Ramos (cell line): ENCODE measurements around the gene KRT8.
"Not testable (repeated sequence)": the region's sequence is repeated elsewhere in the genome, so short reads cannot be mapped to it uniquely, and the experiment has no call there.

Experiments
- in situ Hi-C: fragments of 300-500 bp; cut with MboI; formaldehyde crosslinking; loops from one replicate; pipeline ENCODE4 v1.14.3; 2022; ENCODE audit warnings: low sequenced_read_pairs; ENCODE audit not compliant: unreplicated experiment

KRT8 gene

GRCh38 chr12:52903855-52904508 lies 894 bp downstream of the KRT8 start:
- in situ Hi-C loops = no loop called here

DNA sequence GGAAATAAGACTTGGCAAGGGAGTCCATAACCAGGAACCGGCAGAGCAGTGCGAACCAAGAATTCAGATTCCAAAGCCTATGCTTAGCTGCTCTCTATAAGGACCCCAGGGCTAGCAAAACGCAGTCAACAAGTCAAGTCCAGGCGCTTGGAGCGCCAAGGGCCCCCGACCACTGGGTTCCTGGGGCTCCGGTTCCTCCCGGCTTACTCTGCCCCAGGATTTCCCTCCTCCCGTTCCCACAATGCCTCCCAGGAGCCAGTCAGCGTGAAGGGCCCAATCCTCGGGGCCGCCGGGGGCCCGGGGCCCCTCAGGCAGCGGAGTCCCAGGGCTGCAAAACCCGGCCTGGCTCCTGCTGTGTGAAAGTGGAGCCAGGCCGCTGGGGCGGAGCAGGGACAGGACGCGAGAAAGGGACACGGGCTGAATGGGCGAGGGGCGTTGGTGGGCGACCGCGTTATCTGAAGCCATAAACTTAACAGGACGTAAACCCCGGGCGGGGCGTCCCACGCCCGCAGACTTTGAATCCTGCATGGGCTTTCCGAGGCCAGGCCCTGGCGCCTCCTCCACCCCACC lies 1.5 kb downstream of the KRT8 start:
- in situ Hi-C loops = no loop called here

- in situ Hi-C loops = no loop called here
Observed at GRCh38 chr12:52901715-52902541, 2.9 kb downstream of the KRT8 start.

DNA sequence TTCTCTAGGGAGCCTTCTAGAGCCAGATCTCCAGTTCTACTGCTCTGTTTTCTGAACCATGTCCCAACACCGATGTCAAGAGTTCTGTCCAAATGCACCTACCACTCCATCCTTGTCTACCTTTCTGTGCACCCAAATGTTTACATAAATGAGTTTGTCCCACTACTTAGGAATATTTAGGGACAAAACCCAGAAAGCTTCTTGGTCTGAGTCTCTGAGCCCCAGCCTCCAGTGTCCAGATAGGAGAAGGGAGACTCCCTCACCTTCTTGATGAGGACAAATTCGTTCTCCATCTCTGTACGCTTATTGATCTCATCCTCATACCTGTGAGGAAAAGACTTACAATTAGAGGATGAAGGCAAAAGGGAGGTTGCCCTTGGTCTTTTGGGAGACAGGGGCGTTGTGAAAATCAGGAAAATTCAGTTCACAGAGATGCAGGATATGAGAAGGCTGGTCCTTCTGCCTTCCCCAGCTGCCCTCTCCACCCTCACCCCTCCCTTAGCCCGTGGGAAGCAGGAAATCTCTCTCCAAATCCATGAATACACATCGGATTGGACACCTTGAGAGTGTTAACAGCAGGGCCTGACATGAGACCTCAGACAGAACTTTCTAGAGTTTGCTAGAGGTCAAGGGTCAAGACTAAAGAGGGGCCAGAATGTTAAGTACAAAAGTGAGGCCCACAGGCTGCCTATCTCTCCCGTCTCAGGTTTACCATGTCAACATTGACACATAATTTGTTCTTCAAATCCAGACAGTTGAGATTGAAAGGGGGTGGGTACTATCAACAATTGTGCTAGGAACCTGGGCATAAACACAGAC lies 3.8 kb downstream of the KRT8 start:
- in situ Hi-C loops = no loop called here

DNA sequence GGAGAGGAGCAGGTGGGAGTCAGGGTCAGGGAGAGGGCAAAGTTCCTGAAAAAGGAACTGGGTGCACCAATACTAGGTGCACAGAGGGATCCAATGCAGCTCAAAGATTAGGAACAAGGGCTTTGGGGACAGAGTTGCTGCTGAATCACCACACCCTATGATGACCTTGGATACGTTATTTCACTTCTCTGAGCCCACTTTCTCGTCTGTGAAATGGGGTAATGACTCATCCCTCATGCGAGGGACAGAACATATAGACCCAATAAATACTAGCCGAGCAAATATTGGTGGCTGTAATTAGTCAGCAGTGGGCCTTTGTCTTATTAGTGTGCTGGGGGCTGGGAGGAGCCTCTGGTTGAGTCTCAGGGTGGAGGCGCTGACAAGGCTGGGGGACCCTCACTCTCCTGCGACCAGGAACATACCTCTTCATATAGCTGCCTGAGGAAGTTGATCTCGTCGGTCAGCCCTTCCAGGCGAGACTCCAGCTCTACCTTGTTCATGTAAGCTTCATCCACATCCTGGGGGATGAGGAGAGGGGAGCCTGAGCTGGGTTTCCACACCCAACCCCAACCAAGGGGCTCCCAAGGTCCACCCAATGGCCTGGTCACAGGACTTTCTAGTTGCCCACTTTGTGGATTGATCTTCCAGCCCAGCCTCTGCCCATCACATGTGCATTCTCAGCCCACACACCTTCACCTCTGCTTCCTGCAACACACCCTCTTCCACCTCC lies 4.5 kb downstream of the KRT8 start:
- in situ Hi-C loops = no loop called here

DNA sequence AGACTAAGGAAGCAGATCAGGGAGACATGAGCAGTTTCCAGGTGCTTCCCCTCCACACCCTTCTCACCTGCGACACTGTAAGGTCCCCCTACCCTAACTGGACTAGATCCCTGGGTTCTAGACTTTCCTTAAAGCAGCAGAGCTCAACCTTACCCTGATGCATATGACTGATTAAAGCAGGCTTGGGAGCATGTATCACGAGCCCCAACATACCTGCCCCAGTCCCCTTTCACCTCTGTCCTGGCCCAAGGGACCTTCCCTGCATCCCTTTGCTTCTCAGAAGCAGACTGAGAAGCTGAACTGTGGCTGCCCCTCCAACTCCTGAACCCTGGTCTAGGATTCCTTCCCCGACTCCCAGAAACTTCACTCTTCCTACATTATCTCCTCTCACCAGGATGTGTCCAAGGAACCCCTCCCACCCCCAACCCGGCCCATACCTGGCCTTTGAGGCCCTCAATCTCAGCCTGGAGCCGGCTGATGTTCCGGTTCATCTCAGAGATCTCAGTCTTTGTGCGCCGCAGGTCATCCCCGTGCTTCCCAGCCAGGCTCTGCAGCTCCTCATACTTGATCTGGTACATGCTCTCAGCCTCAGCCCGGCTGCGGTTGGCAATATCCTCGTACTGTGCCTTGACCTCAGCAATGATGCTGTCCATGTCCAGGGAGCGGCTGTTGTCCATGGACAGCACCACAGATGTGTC lies 5.4 kb downstream of the KRT8 start:
- in situ Hi-C loops = no loop called here

DNA sequence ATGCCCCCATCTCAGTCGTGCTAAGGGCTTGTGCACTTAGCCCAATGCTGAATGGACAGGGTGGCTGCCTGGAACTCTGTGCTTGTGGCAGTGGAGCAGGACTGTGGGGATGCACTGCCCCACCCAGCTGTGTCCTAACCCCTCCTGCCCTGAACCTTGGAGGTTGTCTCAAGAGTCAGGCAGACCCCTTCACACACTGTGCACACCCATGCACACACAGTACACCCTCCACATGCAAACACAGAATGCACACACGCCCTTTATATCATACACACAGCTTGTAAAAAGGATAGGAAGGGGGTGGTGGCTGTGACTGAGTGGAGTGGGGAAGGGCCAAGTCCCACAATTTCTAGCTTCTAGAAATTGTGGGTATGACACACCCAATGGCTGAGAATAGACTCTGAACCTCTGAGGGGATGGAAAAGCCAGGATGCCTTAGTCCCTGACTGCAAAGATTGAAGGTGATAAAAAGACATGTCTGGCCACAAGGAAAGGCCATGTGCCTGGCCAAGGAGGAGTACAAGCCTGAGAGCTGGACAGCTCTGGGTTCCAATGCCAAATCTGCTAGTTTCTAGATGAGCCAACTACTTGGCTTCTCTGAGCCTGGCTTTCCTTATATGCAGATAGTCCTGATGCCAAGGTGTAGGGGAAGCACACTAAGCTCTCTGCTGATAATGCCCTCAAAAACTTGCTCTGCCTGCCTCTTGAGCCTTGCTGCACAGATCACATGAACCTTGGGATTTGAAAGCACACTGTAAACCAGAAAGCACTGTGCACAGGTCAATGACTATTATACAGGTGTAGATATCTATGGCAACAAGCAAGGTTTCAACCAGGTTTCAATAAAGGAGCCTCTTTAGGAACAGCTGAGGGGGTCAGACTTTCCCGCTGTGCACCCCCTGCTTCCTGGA lies 8.4 kb downstream of the KRT8 start:
- in situ Hi-C loops = no loop called here

DNA sequence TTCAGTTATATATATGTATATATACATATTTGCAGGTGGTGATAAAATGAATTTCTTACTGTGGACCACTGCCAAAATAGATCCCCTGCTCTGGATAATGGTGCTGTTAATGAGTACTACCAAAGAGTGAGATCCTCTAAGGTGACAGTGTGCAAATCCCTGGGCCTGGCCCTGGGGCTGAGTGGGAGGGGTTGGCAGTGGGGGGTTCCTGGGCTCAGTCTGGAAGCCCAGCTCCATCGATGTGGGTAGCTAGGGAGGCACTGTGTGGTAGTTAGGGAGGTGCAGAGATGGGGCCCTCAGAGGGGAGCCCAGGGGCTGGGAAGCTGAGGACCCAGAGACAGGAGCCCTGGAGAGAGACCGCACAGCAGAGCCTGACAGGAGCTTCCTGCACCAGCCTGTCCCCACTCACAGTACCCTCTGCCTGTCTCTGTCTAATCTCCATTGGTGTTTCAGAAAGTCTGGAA lies 9.1 kb downstream of the KRT8 start:
- in situ Hi-C loops = no loop called here

DNA sequence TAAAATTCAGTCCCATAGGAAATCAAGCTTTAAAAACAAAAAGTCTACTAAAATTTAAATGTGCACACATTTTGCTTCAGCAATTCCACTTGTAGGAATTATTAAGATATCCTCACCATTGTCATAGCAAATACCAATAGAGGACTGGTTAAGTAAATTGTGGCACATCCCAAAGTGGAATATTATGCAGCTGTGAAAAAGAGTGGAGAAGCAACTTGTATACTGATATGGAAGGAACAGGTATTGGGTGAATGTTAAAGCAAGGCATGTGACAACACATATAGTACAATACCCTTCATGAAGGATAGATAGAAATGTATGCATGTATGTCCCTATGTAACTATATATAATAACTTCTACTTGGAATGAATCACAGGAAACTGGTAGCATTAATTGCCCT lies 11.9 kb downstream of the KRT8 start:
- in situ Hi-C loops = no loop called here

GRCh38 chr12:52892207-52892852 lies 12.5 kb downstream of the KRT8 start:
- in situ Hi-C loops = no loop called here

DNA sequence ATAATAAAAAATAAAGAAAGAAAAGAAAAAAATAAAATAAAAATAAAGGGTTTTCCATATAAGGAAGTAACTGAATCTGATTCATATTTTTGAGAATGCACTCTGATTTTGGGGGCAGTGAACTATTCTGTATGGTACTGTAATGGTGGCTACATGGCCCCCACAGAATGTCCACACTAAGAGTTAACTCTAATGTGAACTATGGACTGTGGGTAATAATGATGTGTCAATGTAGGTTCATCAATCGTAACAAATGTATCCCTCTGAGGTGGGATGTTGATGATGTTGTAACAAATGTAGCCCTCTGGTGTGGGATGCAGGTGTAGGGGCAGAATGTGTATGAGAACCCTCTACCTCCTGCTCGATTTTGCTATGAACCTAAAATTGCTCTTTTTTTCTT lies 13.8 kb downstream of the KRT8 start:
- in situ Hi-C loops = no loop called here

DNA sequence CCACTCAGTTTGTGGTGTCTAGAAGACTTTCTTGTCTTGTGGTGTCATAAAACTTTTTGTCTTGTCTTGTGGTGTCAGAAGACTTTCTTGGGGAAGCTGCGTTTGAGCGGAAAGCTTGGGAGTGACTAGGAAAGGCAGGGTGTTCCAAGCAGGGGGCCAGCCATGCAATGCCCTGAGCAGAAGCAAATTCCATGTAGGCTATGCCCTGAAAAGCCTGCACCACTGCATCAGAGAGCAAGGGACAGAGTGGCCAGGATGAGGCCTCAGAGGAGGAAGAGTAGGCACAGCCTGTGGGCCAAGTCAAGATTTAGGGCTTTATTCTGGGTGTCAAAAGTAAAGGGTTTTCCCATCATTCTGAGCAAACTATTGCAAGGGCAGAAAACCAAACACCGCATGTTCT lies 14.5 kb downstream of the KRT8 start:
- in situ Hi-C loops = no loop called here

DNA sequence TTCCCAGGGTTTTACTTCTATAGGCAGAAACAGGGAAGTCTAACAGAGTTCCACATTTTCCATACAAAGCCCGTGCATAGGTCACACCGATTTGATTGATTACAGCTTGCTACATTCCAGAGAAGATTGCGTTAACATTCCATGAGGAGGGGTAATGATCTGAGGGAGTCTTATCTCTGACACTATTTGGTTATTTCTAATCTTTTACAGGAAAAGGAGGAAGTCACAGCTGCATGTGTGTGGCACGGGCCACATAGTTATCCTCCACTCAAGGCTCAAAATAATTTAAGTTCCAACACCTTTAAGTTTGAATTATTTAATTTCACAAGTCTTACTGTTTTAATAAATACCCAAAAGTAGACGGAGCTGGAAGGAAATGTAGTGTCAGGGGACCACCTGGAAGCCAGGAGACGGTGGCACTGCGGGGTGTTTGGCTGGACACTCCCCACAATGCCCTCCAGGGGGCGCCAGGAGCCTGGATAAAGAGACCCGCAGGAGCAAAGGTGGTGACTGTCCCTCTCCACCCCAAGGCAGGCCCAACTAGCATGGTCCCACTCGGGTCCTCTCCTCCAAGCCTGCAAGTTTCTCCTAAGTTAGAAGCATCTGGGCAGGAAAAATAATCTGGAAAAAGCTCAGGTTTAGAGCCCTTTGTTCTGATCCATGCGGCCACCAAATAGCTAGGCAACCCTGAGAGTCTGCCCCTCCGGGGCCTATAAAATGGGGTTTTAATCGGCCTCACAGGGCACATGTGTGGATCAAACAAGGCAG lies 20.2 kb downstream of the KRT8 start:
- in situ Hi-C loops = loop anchor here (5.0 kb wide), 1 partner anchor 98 kb away; no protein-coding TSS in a partner anchor

GRCh38 chr12:52880499-52880898 lies 24.4 kb downstream of the KRT8 start:
- in situ Hi-C loops = not testable (repeated sequence)

GRCh38 chr12:52879394-52880351 lies 25.2 kb downstream of the KRT8 start:
- in situ Hi-C loops = loop anchor here (10.0 kb wide), 1 partner anchor 505 kb away; no protein-coding TSS in a partner anchor
